ENCODE measurements around the gene RB1. TPM values are rescaled to one million over a fixed set of nuclear protein-coding genes. Genes with fewer than 3 reads are reported as not detected.

Gene RB1
- total RNA-seq, 2 experiments from 2014 or later, result 40.2 to 41.3 TPM

DNA sequence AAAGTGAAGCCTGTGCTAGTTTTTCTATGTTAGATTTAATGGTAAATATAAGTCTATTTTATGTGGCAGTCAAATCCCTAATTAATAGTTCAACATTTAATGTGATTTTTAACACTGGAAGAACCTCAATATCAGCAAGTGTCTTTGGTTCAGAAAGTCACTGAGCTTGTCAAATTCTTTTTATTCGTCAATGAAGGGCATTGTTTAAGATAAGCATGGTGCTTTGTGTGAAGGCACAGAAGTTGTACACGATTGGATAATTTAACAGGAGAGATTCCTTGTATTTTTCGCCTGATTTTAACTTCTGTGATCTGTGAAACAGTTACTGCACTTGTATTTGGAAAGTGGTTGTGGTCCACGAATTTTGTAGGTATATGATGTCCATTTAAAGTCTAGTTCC, 30.2 kb upstream of the RB1 start:
- ChIA-PET CTCF (interaction anchor here (1.0 kb wide), 1 partner anchor 8 kb away, joined by 3 read pairs; no protein-coding TSS in a partner anchor), POLR2A (no interaction called here)
- H3K4me1 Mint-ChIP-seq, result peaks cover 6% of the 10 kb centered on the region
- peaks cover 12% of the 10 kb centered on the region for H3K36me3 Mint-ChIP-seq (ENCODE audit: low read depth)
- DNase-seq, result no peak
- no peak overlapping the region for H3K4me3 Mint-ChIP-seq
- H3K27me3 Mint-ChIP-seq, result no peaks in the 10 kb centered on the region
- no peaks in the 10 kb centered on the region for H3K9me3 Mint-ChIP-seq
- H3K27ac Mint-ChIP-seq, result no peak overlapping the region

DNA sequence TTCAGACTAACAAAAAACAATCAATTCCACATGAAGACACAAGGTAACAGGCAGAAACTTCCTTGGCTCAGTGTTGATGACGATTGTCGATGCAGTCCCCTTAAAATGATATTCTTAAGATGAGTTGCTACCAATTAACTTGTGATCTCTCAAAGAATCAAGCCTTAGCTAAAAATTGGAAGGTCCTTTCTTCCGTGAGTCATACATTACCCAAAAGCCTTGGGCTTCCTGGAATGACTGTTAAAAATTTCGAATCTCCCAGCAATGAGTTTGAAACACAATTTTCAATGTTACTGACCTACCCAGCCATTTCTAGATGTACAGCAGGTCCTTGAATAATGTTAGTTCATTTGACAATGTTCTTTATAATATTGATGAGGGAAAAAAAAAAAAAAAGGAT, 28.0 kb upstream of the RB1 start:
- DNase-seq, result no peak
- no peak overlapping the region for H3K27ac Mint-ChIP-seq
- peaks cover 6% of the 10 kb centered on the region for H3K4me1 Mint-ChIP-seq
- CTCF ChIA-PET, result no interaction called here
- no peaks in the 10 kb centered on the region for H3K36me3 Mint-ChIP-seq (ENCODE audit: low read depth)
- no peak overlapping the region for H3K4me3 Mint-ChIP-seq
- POLR2A ChIA-PET, result no interaction called here
- no peaks in the 10 kb centered on the region for H3K27me3 Mint-ChIP-seq
- no peaks in the 10 kb centered on the region for H3K9me3 Mint-ChIP-seq

DNA sequence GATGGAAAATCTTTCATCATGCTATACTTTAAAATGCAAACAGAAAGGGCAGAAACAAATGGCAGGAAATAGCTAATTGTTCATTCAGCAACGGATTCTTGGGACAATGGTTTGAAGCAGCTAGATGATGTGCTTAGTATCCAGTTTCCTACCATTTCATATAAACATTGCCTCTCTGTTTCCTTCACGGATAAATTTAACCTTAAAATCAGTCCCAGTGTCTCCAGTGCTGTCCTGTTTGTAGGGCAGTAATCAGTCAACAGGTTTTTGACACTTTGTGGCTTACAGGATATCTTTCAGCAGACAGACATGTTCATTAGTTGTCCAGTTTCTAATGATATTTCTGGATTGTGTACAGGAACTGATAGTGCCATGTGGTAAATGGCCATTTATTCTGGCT, 24.7 kb upstream of the RB1 start:
- H3K9me3 Mint-ChIP-seq, result no peaks in the 10 kb centered on the region
- H3K4me3 Mint-ChIP-seq, result no peak overlapping the region
- ChIA-PET POLR2A (no interaction called here), CTCF (interaction anchor here (0.6 kb wide), 1 partner anchor 402 kb away, joined by 4 read pairs; no protein-coding TSS in a partner anchor)
- peaks cover 6% of the 10 kb centered on the region for H3K4me1 Mint-ChIP-seq
- H3K27me3 Mint-ChIP-seq, result no peaks in the 10 kb centered on the region
- H3K27ac Mint-ChIP-seq, result no peak overlapping the region
- H3K36me3 Mint-ChIP-seq (ENCODE audit: low read depth), result no peaks in the 10 kb centered on the region
- no peak for DNase-seq

DNA sequence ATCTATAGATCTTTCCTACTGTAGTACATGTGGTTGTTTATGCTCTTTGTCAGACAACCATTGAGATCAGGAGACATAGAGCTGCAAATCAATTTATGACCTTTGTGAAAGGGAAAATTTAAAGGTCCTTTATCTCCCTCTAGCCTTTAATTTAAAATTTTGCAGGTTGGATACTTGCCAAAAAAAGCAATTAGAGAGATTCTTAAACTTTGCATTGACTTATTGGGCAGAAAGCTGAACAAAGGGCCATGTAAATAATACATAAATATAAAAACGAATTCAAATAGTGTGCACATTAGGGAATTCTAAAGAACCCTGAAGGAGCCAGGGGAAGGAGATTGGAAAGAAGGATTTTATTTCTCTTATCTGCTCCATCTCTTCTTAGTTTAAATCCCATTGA, 22.0 kb upstream of the RB1 start:
- Mint-ChIP-seq H3K36me3 (ENCODE audit: low read depth) (no peaks in the 10 kb centered on the region), H3K4me1 (no peaks in the 10 kb centered on the region), H3K9me3 (no peaks in the 10 kb centered on the region), H3K4me3 (no peak overlapping the region), H3K27me3 (no peaks in the 10 kb centered on the region), H3K27ac (no peak overlapping the region)
- no peak for DNase-seq
- CTCF ChIA-PET, result no interaction called here
- POLR2A ChIA-PET, result no interaction called here

DNA sequence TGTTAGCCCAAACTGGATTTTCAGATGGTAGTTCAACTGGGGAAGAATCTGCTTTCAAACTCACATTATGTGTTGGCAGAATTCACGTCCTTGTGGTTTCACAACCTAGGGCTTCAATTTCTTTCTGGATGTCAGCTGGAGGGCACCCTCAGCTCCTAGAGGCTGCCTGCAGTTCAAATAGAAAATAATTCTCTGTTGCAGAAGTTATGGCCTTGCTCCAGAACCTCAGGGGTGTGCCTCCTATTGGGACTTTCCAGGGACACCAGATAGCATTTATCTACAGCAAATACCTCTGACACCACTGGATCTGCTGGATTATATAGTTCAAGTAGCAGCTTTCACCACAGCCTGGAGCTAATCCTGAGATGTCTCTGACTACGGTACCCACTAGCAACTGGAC, 11.8 kb upstream of the RB1 start:
- ChIA-PET CTCF (no interaction called here), POLR2A (no interaction called here)
- H3K4me3 Mint-ChIP-seq, result no peak overlapping the region
- H3K36me3 Mint-ChIP-seq (ENCODE audit: low read depth), result no peaks in the 10 kb centered on the region
- H3K27me3 Mint-ChIP-seq, result peaks cover 18% of the 10 kb centered on the region
- no peaks in the 10 kb centered on the region for H3K9me3 Mint-ChIP-seq
- H3K27ac Mint-ChIP-seq, result no peak overlapping the region
- DNase-seq, result no peak
- H3K4me1 Mint-ChIP-seq, result peaks cover 6% of the 10 kb centered on the region

DNA sequence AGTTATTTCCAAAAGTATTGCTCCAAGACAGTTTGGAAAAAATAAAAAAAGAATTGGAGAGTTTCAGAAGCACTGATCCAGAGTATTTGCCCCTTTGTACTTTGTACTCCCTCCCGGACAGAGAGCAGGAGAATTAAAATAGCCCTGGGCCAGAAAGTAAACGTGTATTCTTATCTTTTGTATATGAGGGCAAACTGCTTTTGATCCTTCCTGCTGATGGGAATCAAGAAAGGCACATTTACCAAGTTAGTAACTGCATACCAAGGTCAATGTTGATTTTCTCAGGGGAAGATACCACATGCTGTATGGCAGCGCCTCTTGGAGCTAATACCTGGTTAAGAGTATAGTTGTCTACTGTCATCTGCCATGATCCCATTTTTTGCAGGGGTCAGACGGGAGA, 10.9 kb upstream of the RB1 start:
- H3K27me3 Mint-ChIP-seq, result peaks cover 17% of the 10 kb centered on the region
- peaks cover 10% of the 10 kb centered on the region for H3K4me1 Mint-ChIP-seq
- no peak for DNase-seq
- H3K36me3 Mint-ChIP-seq (ENCODE audit: low read depth), result no peaks in the 10 kb centered on the region
- no peak overlapping the region for H3K4me3 Mint-ChIP-seq
- CTCF ChIA-PET, result no interaction called here
- H3K9me3 Mint-ChIP-seq, result no peaks in the 10 kb centered on the region
- POLR2A ChIA-PET, result interaction anchor here (1.6 kb wide), 1 partner anchor 10 kb away, joined by 5 read pairs; no protein-coding TSS in a partner anchor
- no peak overlapping the region for H3K27ac Mint-ChIP-seq

DNA sequence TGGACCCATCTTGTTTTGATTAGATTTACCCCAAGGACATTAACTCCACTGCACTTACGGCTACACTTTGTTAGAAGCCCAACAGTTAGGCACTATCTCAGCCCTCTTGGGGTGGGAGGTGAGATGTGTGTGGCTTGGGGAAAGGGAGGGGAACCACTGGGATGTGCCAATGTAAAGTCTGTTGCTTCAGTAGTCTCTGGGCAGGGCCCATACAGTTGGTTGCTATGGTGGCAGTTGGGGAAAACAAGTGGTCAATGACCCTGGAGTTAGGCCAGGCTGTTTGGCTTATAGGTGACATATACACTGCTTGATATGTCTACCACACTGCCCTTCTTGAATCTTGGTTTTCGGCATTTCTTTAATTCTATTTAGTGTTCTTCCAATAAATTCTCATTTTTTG, 8.9 kb upstream of the RB1 start:
- no peaks in the 10 kb centered on the region for H3K36me3 Mint-ChIP-seq (ENCODE audit: low read depth)

DNA sequence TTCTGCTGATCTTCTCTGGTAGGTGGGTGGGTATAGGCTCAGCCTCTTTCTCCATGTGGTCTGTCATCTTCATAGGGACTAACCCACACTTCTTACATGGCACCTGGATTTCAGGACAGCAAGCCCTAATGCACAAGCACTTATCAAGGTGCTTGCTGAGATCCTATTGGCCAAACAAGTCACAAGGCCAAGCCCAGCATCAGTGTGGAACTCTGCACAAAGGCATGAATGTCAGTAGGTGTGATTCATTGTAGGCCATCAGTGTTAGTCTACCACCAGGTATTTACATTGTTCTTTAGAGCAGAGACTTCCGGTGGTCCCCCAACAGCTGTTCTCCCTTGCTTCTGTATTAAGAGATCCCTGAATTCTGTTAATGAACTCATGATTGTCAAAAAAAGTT, 8.3 kb upstream of the RB1 start:
- CTCF ChIA-PET, result interaction anchor here (0.7 kb wide), 1 partner anchor 40 kb away, joined by 3 read pairs; no protein-coding TSS in a partner anchor
- no peak overlapping the region for H3K27ac Mint-ChIP-seq
- DNase-seq, result no peak
- H3K4me3 Mint-ChIP-seq, result no peak overlapping the region
- H3K36me3 Mint-ChIP-seq (ENCODE audit: low read depth), result no peaks in the 10 kb centered on the region
- POLR2A ChIA-PET, result no interaction called here
- peaks cover 10% of the 10 kb centered on the region for H3K4me1 Mint-ChIP-seq
- H3K27me3 Mint-ChIP-seq, result peaks cover 6% of the 10 kb centered on the region
- no peaks in the 10 kb centered on the region for H3K9me3 Mint-ChIP-seq

More for the DNA sequence above, 8.9 kb upstream of the RB1 start:
- H3K27me3 Mint-ChIP-seq, result peaks cover 9% of the 10 kb centered on the region
- CTCF ChIA-PET, result no interaction called here
- no peak for DNase-seq
- H3K9me3 Mint-ChIP-seq, result no peaks in the 10 kb centered on the region
- POLR2A ChIA-PET, result no interaction called here
- H3K27ac Mint-ChIP-seq, result no peak overlapping the region
- H3K4me3 Mint-ChIP-seq, result no peak overlapping the region
- peaks cover 10% of the 10 kb centered on the region for H3K4me1 Mint-ChIP-seq

DNA sequence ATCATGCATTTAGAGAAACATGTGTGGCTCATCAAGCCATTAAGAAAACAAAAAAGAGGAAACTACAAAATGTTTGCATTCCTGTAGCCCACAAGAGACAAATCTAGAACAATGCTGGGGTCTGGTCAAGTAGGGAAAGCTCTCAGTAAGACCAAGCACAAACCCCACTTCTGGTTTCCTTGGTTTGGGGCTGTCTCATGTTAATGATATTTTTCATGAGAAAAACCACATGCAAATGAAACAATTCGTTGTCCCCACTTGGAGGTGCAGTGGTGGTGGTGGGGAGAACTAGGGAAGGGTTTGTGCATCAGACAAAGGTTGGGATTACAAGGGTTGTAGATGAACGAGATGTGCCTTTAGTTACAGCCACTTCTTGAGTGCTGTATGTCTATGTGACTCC, 7.0 kb upstream of the RB1 start:
- H3K27ac Mint-ChIP-seq, result no peak overlapping the region
- H3K9me3 Mint-ChIP-seq, result no peaks in the 10 kb centered on the region
- POLR2A ChIA-PET, result no interaction called here
- H3K27me3 Mint-ChIP-seq, result peaks cover 5% of the 10 kb centered on the region
- H3K4me1 Mint-ChIP-seq, result peaks cover 10% of the 10 kb centered on the region
- CTCF ChIA-PET, result interaction anchor here (0.5 kb wide), 1 partner anchor 42 kb away, joined by 3 read pairs; no protein-coding TSS in a partner anchor
- no peak overlapping the region for H3K4me3 Mint-ChIP-seq
- H3K36me3 Mint-ChIP-seq (ENCODE audit: low read depth), result no peaks in the 10 kb centered on the region
- no peak for DNase-seq

DNA sequence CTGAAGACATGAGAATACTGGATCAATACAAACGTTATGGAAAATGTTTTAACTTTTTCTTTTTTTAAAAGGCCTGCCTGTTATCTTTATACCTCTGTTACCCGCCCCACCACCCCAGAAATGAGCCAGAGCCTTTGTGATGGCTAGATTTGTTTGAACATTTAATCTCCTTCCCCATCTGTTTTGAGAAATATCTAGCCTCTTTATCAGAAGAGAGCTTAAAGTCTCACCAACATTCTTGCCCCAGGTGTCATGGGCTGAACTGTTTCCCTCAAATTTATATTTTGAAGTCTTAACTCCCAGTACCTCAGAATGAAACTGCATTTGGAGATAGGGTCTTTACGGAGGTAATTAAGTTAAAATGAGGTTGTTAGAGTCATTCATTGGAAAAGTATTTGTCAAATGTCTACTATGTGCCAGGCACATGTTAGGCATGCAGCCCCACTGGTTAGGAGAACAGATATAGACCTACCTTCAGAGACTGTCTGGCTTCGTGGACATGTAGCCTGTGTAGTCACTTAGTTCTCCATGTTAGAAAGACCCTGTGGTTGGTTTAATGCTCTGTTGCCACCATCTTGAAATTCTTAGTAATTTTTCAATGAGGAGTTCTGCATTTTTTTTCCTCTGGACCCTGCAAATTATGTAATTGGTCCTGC, 6.3 kb upstream of the RB1 start:
- no peaks in the 10 kb centered on the region for H3K9me3 Mint-ChIP-seq
- H3K27ac Mint-ChIP-seq, result no peak overlapping the region
- ChIA-PET POLR2A (no interaction called here), CTCF (interaction anchor here (0.5 kb wide), 1 partner anchor 43 kb away, joined by 3 read pairs; no protein-coding TSS in a partner anchor)
- H3K27me3 Mint-ChIP-seq, result peaks cover 3% of the 10 kb centered on the region
- H3K4me3 Mint-ChIP-seq, result no peak overlapping the region
- H3K4me1 Mint-ChIP-seq, result peaks cover 10% of the 10 kb centered on the region
- DNase-seq, result no peak
- no peaks in the 10 kb centered on the region for H3K36me3 Mint-ChIP-seq (ENCODE audit: low read depth)

DNA sequence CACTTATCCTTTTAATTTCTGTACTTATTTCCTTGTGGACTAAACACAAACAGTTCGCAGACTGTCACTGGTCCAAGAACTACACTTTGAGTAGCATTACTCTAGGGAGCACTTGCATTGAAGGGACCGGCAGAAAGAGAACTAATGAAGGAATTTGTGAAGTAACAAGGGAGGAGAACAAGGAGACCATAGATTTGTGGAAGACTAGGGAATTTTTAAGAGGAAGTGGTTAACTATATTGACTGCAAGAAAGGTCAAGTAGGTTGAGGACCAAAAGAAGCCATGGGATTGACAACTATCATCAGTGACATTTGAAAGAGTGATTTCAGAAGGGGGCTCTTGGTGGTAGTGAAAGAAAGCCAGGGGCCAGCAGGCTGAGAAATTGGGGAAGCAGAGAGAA, 4.0 kb upstream of the RB1 start:
- no peak overlapping the region for H3K4me3 Mint-ChIP-seq
- H3K27ac Mint-ChIP-seq, result no peak overlapping the region
- POLR2A ChIA-PET, result no interaction called here
- CTCF ChIA-PET, result no interaction called here
- DNase-seq, result no peak
- no peaks in the 10 kb centered on the region for H3K9me3 Mint-ChIP-seq
- peaks cover 20% of the 10 kb centered on the region for H3K4me1 Mint-ChIP-seq
- peaks cover 9% of the 10 kb centered on the region for H3K36me3 Mint-ChIP-seq (ENCODE audit: low read depth)
- peaks cover 3% of the 10 kb centered on the region for H3K27me3 Mint-ChIP-seq

DNA sequence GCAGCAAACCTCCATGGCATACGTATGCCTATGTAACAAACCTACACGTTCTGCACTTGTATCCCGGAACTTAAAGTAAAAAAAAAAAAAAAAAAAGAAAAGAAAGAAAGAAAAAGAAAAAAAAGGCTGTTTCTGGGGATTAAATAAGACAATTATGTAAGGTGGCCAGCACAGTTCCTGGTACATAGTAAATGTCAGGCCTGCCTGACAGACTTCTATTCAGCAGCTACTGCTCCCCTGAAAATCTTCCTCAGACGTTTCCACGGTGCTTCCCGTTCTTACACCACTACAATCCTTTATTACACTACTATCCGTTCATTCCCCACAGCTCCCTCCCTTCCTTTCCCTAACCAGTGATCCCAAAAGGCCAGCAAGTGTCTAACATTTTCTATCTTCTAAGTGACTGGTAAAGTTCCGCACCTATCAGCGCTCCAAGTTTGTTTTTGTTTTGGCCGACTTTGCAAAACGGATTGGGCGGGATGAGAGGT, 636 bp upstream of the RB1 start:
- H3K27me3 Mint-ChIP-seq, result peaks cover under 1% of the 10 kb centered on the region
- H3K4me3 Mint-ChIP-seq, result peak overlapping the region; percentile 95
- peaks cover 24% of the 10 kb centered on the region for H3K36me3 Mint-ChIP-seq (ENCODE audit: low read depth)
- POLR2A ChIA-PET, result interaction anchor here (0.6 to 4.7 kb wide), 27 partner anchors 10 to 945 kb away, joined by 3 to 33 read pairs (median 5); partner anchors contain the start of genes CDADC1, FNDC3A, ITM2B and LPAR6
- peaks cover 28% of the 10 kb centered on the region for H3K4me1 Mint-ChIP-seq
- H3K9me3 Mint-ChIP-seq, result no peaks in the 10 kb centered on the region
- CTCF ChIA-PET, result interaction anchor here (0.7 to 1.6 kb wide), 6 partner anchors 52 to 277 kb away, joined by 3 to 4 read pairs (median 4); partner anchors contain the start of genes ITM2B and RCBTB2
- H3K27ac Mint-ChIP-seq, result peak overlapping the region; percentile 89
- no peak for DNase-seq

DNA sequence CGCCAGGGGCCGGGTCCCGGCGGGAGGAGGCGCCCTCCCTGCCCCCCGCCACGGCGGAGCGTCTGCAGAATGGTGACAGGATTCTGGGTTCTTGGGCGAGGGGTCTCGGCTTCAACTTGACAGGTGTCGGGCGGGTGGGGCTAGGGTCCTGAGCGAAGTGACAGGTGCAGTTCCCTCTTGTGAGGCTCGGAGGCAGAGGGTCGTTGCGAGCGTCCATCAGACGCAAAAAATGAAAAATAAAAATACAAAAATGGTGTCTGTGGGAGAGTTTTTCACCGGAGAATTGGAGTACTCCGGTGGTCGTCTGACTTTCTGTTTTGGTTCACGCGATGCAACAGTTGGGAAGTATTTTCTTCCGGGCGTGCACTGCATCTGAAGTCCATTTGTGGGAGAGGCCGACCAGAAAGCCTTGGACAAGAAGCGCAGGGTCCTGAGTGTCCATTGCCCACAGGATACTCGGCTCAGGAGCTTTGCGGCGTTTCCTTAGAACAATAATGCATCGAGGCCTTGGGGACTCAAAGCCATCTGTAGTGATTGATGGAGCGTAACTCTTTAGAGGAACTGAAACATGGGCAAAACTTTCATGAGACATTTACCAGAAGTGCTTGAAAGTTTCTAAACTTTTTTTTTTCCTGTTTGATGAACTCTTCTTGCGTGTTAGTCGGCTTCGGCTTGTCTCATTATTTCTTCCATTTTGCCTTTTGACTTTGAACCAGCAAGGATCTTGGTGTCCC, 759 bp downstream of the RB1 start:
- ChIA-PET POLR2A (interaction anchor here (0.7 to 4.7 kb wide), 20 partner anchors 10 to 349 kb away, joined by 3 to 33 read pairs (median 6); partner anchors contain the start of genes CYSLTR2, ITM2B, LPAR6 and MED4), CTCF (interaction anchor here (0.8 to 1.0 kb wide), 2 partner anchors 31 to 159 kb away, joined by 3 read pairs; no protein-coding TSS in a partner anchor)
- Mint-ChIP-seq H3K36me3 (ENCODE audit: low read depth) (peaks cover 27% of the 10 kb centered on the region), H3K9me3 (no peaks in the 10 kb centered on the region), H3K27ac (peak overlapping the region; percentile 92), H3K4me1 (peaks cover 29% of the 10 kb centered on the region), H3K4me3 (peak overlapping the region; percentile 95), H3K27me3 (no peaks in the 10 kb centered on the region)
- peak; percentile 46 for DNase-seq
